Right cardiac atrium (tissue), 5 donors: ENCODE results near the gene S100A14. TPM values are rescaled to one million over a fixed set of nuclear protein-coding genes. Genes with fewer than 3 reads are reported as not detected.

Experiments used
- ATAC-seq, 2 donors: fragments of 200-7000 bp; cut with Tn5 transposase; one replicate each; pipeline versions ENCODE4 v1.8.0 to v1.9.1; 2020; ENCODE audit warnings: moderate library complexity in 2 of 2, mild to moderate bottlenecking in 1 of 2
- DNase-seq, 3 donors: peaks; one replicate each; pipeline ENCODE4 v3.0.0-alpha.2; 2020
- H3K27ac ChIP-seq: one replicate; pipeline ENCODE4 v1.5.1; 2013; ENCODE audit warnings: mild to moderate bottlenecking, low read length, control low read depth, moderate library complexity
- H3K27me3 ChIP-seq: one replicate; pipeline ENCODE4 v1.6.1; 2013; ENCODE audit not compliant: control insufficient read depth, insufficient read depth
- H3K4me1 ChIP-seq: one replicate; pipeline ENCODE4 v1.6.1; 2013; ENCODE audit warnings: low read length; ENCODE audit not compliant: control insufficient read depth, insufficient read depth
- H3K4me3 ChIP-seq: one replicate; pipeline ENCODE4 v1.5.1; 2013; ENCODE audit warnings: low read length, control low read depth
- H3K9me3 ChIP-seq: one replicate; pipeline ENCODE4 v1.6.1; 2013; ENCODE audit warnings: low read length; ENCODE audit not compliant: control insufficient read depth
- WGBS: extraction: QIAGEN DNeasy Blood & Tissue Kit; methylation state at CpG from one replicate; pipeline ENCODE4 v1.1.7; 2013; 5-methylcytosine and 5-hydroxymethylcytosine counted together
- intact Hi-C, 4 donors: fragments of 100-400 bp; cut with DNase I; formaldehyde crosslinking; loops; one replicate each; pipeline versions ENCODE4 v1.11.0 to v1.14.0; 2022 to 2023
- polyA plus RNA-seq: library from polyadenylated mRNA; stranded (reverse); fragments of 200-250 nt; gene quantifications from one replicate; pipeline ENCODE4 v1.2.3, GENCODE V29; 2013
- total RNA-seq, 4 donors: library from RNA; stranded (reverse); fragmentation: NEBNext Ultra II Directional; extraction: Animal tissue kit (Norgen Biotek cat#: 25700); gene quantifications; one replicate each; pipeline ENCODE4 v1.2.1, GENCODE V29; 2021
- donor health status: healthy with polysubstance abuse.
- donor health status: DM: no; HTN: yes; CAD: no.
- donor health status: DM: no; HTN: no; CAD: no.
- donor health status: DM: no; HTN: yes; CAD: no; lungs with severe emphysema.
- donor health status: DM: yes; HTN: yes; CAD: no.

S100A14 gene
- total and polyA plus RNA-seq, 5 donors, result 2.5 to 5.6 (median 4.3) TPM

GRCh38 chr1:153627715-153628626, 11.8 kb upstream of the S100A14 start, which contains the start of gene S100A1:
Gene S100A1, plus strand, starts transcription at chr1:153628434. Its CDS starts 2,088 bp downstream, at chr1:153630522.
- Histone ChIP-seq H3K27ac (peak within 1 kb of the TSS; percentile 92), H3K9me3 (no peaks in the 10 kb centered on the region), H3K4me3 (peak within 1 kb of the TSS; percentile 40), H3K27me3 (no peaks in the 10 kb centered on the region), H3K4me1 (peaks cover 22% of the 10 kb centered on the region)
- 53% methylated on average over 10 of the region's 10 CpGs for WGBS
- DNase-seq, result peak; percentile 65 to 90 (median 88)
- peak; percentile 38 to 40 for ATAC-seq
- intact Hi-C loops, result loop anchor here in 2 of 4 donors (10.0 kb wide), 1 partner anchor 53 kb away; no protein-coding TSS in a partner anchor

- Histone ChIP-seq H3K27ac (peak within 1 kb of the TSS; percentile 92), H3K4me1 (peaks cover 22% of the 10 kb centered on the region), H3K27me3 (no peaks in the 10 kb centered on the region), H3K9me3 (no peaks in the 10 kb centered on the region), H3K4me3 (peak within 1 kb of the TSS; percentile 40)
- 8% methylated on average over 28 of the region's 28 CpGs for WGBS
- intact Hi-C loops, result loop anchor here in 2 of 4 donors (10.0 kb wide), 1 partner anchor 52 kb away; no protein-coding TSS in a partner anchor
- DNase-seq (peak; percentile 81 to 94 (median 92)), ATAC-seq (peak; percentile 74 to 75)
These were observed 11.0 kb upstream of the S100A14 start, which contains the start of gene S100A13 for GRCh38 chr1:153626904-153627714. Gene S100A13, minus strand, starts transcription at chr1:153627505. Its CDS starts 1,033 bp downstream, at chr1:153626472.

GRCh38 chr1:153626477-153626903, 10.4 kb upstream of the S100A14 start:
- Histone ChIP-seq H3K9me3 (no peaks in the 10 kb centered on the region), H3K4me3 (peak overlapping the region; percentile 40), H3K4me1 (peaks cover 20% of the 10 kb centered on the region), H3K27me3 (no peaks in the 10 kb centered on the region), H3K27ac (peak overlapping the region; percentile 92)
- intact Hi-C loops, result loop anchor here in 2 of 4 donors (10.0 kb wide), 1 partner anchor 52 kb away; no protein-coding TSS in a partner anchor
- DNase-seq (peak in 1 of 3 donors; percentile 32), ATAC-seq (no peak)
- WGBS, result 44% methylated on average over 3 of the region's 3 CpGs

- intact Hi-C loops, result loop anchor here in 2 of 4 donors (10.0 kb wide), 1 partner anchor 50 kb away; no protein-coding TSS in a partner anchor
- 82% methylated on average over 10 of the region's 10 CpGs for WGBS
- H3K9me3 ChIP-seq, result no peaks in the 10 kb centered on the region
- peaks cover 20% of the 10 kb centered on the region for H3K4me1 ChIP-seq
- no peaks in the 10 kb centered on the region for H3K27me3 ChIP-seq
- no peak overlapping the region for H3K4me3 ChIP-seq
- H3K27ac ChIP-seq, result no peak overlapping the region
- DNase-seq, result peak in 1 of 3 donors; percentile 22
- no peak for ATAC-seq
These were observed 9.0 kb upstream of the S100A14 start for GRCh38 chr1:153624965-153625611.

GRCh38 chr1:153623101-153623500, 7.0 kb upstream of the S100A14 start:
- Histone ChIP-seq H3K27me3 (no peaks in the 10 kb centered on the region), H3K4me3 (no peak overlapping the region), H3K27ac (no peak overlapping the region), H3K4me1 (peaks cover 15% of the 10 kb centered on the region), H3K9me3 (no peaks in the 10 kb centered on the region)
- no peak for ATAC-seq
- peak in 1 of 3 donors; percentile 40 for DNase-seq
- 64% methylated on average over 7 of the region's 7 CpGs for WGBS
- intact Hi-C loops, result loop anchor here in 2 of 4 donors (10.0 kb wide), 1 partner anchor 48 kb away; no protein-coding TSS in a partner anchor

- no peaks in the 10 kb centered on the region for H3K9me3 ChIP-seq
- peaks cover 13% of the 10 kb centered on the region for H3K4me1 ChIP-seq
- no peaks in the 10 kb centered on the region for H3K27me3 ChIP-seq
- WGBS, result 98% methylated on average over 6 of the region's 6 CpGs
- H3K4me3 ChIP-seq, result no peak overlapping the region
- DNase-seq (no peak), ATAC-seq (no peak)
- H3K27ac ChIP-seq, result no peak overlapping the region
- intact Hi-C loops, result no loop called here
These were observed 3.0 kb upstream of the S100A14 start for GRCh38 chr1:153619171-153619570.

GRCh38 chr1:153617663-153618062, 1.5 kb upstream of the S100A14 start:
- DNase-seq, result peak in 2 of 3 donors; percentile 88 to 92
- Histone ChIP-seq H3K9me3 (no peaks in the 10 kb centered on the region), H3K4me3 (no peak overlapping the region), H3K27me3 (no peaks in the 10 kb centered on the region), H3K4me1 (peaks cover 11% of the 10 kb centered on the region), H3K27ac (no peak overlapping the region)
- WGBS, result 49% methylated on average over 6 of the region's 6 CpGs
- peak in 1 of 2 donors; percentile 66 for ATAC-seq
- intact Hi-C loops, result no loop called here

GRCh38 chr1:153616917-153617311, 789 bp upstream of the S100A14 start:
- Histone ChIP-seq H3K27ac (peak overlapping the region; percentile 55), H3K4me1 (peaks cover 11% of the 10 kb centered on the region), H3K27me3 (no peaks in the 10 kb centered on the region), H3K9me3 (no peaks in the 10 kb centered on the region), H3K4me3 (no peak overlapping the region)
- ATAC-seq (peak; percentile 10 to 20), DNase-seq (peak in 1 of 3 donors; percentile 62)
- WGBS, result 68% methylated on average over 5 of the region's 5 CpGs
- intact Hi-C loops, result no loop called here

GRCh38 chr1:153615406-153615805, 719 bp downstream of the S100A14 start:
- WGBS, result 97% methylated on average over 2 of the region's 2 CpGs
- H3K4me3 ChIP-seq, result no peak overlapping the region
- intact Hi-C loops, result no loop called here
- H3K27me3 ChIP-seq, result no peaks in the 10 kb centered on the region
- H3K9me3 ChIP-seq, result no peaks in the 10 kb centered on the region
- no peak for ATAC-seq
- H3K4me1 ChIP-seq, result peaks cover 14% of the 10 kb centered on the region
- no peak overlapping the region for H3K27ac ChIP-seq
- no peak for DNase-seq

GRCh38 chr1:153614906-153615305, 1.2 kb downstream of the S100A14 start:
- intact Hi-C loops, result loop anchor here in 1 of 4 donors (5.0 kb wide), 1 partner anchor 43 kb away; no protein-coding TSS in a partner anchor
- H3K4me1 ChIP-seq, result peaks cover 19% of the 10 kb centered on the region
- no peaks in the 10 kb centered on the region for H3K9me3 ChIP-seq
- WGBS, result 93% methylated on average over 7 of the region's 7 CpGs
- ATAC-seq (no peak), DNase-seq (no peak)
- H3K4me3 ChIP-seq, result no peak overlapping the region
- H3K27ac ChIP-seq, result no peak overlapping the region
- no peaks in the 10 kb centered on the region for H3K27me3 ChIP-seq
